ENCODE results near the gene POMGNT2.

The POMGNT2 gene

DNA sequence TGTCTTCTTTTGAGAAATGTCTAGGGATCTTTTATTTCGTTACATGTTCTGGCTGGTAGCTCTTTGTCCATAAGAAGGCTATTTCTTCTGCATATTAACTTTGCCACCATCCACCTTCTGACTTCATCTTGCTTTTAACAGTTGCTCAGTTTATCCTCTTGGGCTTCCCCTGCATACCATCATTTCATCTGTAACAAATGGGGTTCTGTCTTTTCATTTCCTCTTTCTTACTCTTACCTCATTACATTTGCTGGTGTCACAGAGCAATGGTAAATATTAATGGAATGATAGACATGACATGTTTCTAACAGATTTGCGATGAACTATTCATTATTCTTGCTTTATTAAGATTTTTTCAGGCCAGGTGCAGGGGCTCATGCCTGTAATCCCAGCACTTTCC lies 64.4 kb downstream of the POMGNT2 start:
- no peak for DNase-seq

DNA sequence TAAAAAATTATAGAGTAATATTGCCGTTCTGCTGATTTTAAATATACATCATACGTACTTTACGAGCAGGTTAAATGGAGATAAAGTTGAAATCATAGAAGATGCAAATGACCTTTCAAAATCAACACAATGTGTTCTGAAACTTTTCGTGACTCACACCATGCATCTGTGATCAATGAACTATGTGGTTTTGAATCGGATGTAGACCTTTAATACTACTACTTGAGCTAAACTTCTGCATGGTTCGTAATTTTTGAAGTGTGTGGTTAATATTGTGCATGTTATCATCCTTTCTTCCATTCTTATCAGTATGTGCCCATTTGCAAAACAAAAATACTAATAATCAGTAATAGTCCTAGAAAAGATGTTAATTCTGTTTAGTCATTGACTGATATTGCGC lies 67.9 kb downstream of the POMGNT2 start:
- no peak for DNase-seq

GRCh38 chr3:43036621-43037423 lies 69.1 kb downstream of the POMGNT2 start:
- DNase-seq = no peak

DNA sequence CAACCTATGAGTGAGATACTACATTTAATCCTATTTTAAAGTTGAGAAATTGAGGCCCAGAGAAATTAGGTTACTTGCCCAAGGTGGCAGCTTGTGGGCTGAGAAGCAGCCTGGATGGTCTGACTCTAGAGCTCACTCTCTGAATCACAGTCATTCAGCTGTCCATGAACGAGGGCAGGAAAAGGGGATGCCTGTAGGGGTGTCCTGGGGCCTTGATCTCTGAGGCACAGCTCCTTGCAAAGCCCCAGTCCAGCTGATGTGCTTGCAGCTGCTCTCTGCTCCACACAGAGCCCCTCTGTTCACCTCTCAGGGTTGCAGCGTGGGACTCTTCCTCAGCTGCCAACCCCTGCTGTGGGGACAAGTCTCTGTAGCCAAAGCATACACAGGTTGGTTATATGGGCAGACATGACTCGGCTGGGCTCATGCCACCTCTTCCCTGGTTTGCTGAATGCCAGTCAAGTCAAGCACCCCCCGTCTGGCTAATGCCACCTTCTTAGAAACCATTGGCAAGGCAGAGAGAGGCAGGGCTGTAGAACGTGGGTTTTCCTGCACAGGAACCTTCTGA lies 70.0 kb downstream of the POMGNT2 start:
- no peak for DNase-seq

DNA sequence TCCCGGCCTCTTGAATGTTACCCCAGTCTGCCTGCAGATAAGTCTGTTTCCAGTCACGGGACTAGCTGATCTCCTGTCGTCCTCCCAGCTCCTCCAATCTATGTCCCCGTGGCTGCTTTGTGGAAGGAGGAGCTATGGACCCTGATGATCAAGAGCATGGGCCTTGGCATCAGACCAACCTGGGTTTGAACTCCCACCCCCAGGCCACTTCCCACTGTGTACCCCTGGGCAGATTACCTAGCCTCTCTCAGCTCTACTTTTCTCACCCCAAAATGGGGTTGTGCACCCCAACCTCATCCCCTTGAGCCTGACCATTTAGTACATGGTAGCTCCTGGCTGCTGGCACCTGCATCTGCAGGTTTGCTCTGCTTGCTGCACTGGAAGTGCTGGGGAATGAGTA lies 71.0 kb downstream of the POMGNT2 start:
- DNase-seq = no peak

DNA sequence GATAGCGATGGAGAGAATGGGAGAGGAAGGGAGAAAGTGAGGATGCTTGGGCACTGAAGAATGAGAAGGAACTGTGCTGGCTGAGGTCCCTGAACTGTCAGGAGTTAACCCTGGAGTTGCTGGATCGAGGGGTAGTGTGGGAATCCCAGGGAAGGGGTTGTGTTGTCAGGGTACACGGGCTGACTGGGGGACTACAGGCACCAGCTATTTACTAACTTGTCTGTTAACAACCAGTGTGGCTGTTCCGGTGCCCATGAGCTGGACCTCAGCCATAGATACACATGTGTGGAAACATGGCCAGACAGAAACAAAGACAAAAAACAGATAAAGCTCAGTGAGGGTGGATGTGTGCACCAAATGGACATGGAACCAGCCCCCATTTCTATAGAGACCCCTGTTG lies 71.7 kb downstream of the POMGNT2 start:
- DNase-seq = no peak

- no peak for DNase-seq
Measured at GRCh38 chr3:43032646-43033628, 72.9 kb downstream of the POMGNT2 start.

GRCh38 chr3:43031889-43032545 lies 73.9 kb downstream of the POMGNT2 start:
- DNase-seq = no peak

- no peak for DNase-seq
Measured at GRCh38 chr3:43031485-43031884, 74.4 kb downstream of the POMGNT2 start.

DNA sequence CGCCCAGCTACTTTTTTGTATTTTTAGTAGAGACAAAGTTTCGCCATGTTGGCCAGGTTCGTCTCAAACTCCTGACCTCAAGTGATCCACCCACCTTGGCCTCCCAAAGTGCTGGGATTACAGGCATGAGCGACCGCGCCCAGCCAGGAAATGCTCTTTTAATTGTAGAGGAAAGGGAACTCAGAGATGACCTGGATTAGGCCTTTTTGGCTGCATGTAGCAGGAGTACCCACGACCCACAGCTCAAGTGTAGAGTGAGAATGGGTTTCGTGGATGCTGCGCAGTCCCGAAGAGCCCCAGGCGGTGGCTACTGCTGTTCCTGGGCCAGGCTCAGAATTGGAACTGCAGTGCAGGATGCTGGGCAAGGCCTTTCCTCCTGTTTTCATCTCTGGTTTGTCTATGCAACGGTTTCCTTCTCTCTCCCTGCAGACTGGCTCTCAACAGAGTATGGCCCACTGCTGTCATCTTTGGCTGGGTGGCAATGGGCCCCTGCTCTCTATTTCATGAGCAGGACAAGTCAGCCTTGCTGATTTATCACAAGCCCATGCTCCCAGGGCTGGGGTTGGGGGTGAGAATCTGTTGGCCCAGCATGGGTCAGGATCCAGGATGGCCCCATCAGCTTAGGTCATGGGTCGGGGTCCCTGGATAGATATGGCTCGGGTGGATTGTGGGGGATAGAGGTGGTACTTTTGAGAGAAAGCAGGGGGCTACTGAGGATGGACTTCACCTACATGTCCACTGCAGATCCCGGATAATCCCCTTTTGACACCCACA lies 75.5 kb downstream of the POMGNT2 start:
- DNase-seq = no peak
